HG02678 (cell line): Measurements from ENCODE around the gene CPPED1.

Experiments
- ATAC-seq: cut with Tn5 transposase; IDR thresholded peaks from one replicate; pipeline ENCODE4 v1.9.1; 2021; ENCODE audit warnings: mild to moderate bottlenecking, moderate library complexity; ENCODE audit not compliant: unreplicated experiment

CPPED1 gene

GRCh38 chr16:12742741-12743140 is 60.9 kb downstream of the CPPED1 start:
- no peak for ATAC-seq

DNA sequence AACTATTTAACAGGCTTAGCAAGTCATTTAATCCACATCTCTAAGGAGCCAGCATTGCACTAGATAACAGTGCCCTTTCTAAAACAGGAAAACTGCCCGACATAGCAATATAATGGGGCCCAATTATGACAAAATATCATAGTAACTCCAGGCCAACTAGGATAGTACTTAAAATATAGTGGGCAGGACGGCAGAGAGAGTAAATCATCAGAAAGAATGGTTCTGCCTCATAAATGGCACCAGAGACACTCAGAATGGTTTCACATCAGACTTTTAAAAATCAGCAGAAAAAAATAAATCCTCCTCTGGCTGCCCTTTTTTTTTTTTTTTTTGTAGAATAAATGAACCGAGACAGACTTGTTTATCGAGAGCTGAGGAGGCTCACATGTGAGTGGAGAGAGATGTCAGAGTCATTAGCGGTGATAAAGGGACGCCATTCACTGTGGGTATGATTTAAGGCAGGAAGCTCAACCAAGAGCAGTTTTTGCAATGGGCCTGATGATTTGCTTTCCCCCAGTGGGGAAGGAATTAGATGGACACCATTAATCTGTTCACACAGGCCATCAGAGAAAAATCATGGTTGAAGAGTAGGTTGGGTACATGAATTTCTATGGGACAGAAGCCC is 62.6 kb downstream of the CPPED1 start:
- no peak for ATAC-seq

- ATAC-seq: no peak
Measured at GRCh38 chr16:12739738-12740137, 63.9 kb downstream of the CPPED1 start.

- ATAC-seq: no peak
Measured at GRCh38 chr16:12737563-12737962, 66.1 kb downstream of the CPPED1 start.

- ATAC-seq: no peak
Measured at GRCh38 chr16:12735805-12736204, 67.9 kb downstream of the CPPED1 start.

GRCh38 chr16:12732600-12732999 is 71.1 kb downstream of the CPPED1 start:
- ATAC-seq: no peak

- ATAC-seq: no peak
Measured at GRCh38 chr16:12729448-12729847, 74.2 kb downstream of the CPPED1 start.

- ATAC-seq: no peak
Measured at GRCh38 chr16:12728469-12728868, 75.2 kb downstream of the CPPED1 start.

DNA sequence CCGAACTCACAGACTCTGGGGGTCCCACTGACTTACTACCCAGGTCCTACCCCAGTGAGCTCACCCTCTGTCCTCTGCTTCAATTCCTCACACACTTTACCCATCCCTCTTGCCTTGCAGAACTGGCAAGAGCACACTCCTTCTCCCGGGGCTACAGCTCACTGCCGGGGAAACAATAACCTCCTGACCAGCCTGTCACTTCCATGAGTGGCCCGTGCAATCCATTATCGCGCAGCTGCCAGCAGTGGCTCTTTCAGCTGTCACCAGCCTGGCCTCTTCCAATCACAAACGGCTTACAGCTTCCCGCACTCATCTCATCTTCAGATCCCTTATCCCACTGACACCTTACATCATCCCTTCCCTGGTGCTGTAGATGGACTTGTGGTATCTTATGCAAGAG is 79.5 kb downstream of the CPPED1 start:
- no peak for ATAC-seq

GRCh38 chr16:12723681-12724080 is 80.0 kb downstream of the CPPED1 start:
- no peak for ATAC-seq

DNA sequence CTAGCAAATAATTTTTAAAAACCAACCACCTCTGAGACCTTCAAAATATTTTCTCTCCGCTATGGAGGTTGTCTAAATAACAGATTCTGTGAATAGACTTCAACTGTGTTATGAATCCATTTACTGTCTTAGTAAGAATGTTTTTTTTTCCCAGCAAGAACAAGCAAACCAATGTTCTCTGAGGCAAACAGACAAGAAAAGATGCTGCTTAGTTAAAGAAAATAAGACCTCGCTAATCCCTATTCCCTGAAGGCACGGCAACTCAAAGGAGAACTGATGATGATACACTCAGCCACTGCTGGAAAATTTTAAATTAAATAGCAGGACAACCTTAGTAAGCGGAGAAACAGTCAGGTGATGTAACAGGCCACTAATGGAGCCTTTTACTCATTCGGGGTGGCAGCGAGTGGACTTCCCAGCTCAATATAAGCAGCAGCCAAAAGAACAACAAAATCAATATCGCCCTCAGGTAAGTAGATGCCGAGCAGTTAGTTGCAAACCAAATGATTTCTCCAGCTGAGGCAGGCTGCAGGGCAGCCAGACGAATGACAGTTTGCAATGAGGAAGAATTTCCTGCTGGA is 81.8 kb downstream of the CPPED1 start:
- no peak for ATAC-seq

DNA sequence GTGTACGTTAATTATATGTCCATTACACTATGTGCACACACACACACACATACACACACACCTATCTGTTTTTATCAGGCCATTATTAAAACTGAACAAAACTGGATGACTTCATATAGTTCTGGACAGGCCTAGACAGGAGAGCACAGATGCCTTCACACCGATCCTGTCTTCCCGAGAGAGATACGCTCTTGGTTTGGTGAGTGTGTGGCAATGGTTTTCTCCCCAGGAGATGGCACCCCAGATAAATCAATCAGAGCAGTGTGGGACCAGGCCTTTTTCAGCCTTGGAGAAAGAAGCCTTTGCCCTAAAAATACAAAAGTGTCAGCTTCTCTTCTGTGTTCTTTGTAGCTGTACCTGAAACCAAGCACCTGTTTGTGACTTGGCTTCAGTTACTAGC is 83.7 kb downstream of the CPPED1 start:
- ATAC-seq: no peak

- ATAC-seq: no peak
Measured at GRCh38 chr16:12716658-12717057, 87.0 kb downstream of the CPPED1 start.

- no peak for ATAC-seq
Measured at GRCh38 chr16:12709807-12710206, 93.9 kb downstream of the CPPED1 start.

DNA sequence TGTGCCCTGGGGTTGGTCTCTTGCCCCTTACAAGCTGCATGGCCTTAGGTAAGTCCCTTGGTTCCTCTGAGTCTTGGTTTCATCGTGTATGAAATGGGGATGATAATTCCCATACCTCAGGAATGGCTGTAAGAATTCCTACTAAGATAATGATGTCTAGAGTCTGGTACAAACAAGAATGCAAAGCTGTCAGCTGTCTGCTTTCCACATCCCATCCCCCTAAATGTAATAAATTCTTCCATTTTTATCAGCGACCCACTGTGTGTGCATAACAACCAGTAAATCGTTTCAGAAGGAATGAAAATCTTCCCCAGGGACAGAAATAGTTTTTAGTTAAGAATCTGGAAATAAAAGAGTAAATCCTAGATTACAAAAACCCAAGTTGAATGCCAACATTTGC is 95.4 kb downstream of the CPPED1 start:
- no peak for ATAC-seq

GRCh38 chr16:12706628-12707027 is 97.1 kb downstream of the CPPED1 start:
- no peak for ATAC-seq

DNA sequence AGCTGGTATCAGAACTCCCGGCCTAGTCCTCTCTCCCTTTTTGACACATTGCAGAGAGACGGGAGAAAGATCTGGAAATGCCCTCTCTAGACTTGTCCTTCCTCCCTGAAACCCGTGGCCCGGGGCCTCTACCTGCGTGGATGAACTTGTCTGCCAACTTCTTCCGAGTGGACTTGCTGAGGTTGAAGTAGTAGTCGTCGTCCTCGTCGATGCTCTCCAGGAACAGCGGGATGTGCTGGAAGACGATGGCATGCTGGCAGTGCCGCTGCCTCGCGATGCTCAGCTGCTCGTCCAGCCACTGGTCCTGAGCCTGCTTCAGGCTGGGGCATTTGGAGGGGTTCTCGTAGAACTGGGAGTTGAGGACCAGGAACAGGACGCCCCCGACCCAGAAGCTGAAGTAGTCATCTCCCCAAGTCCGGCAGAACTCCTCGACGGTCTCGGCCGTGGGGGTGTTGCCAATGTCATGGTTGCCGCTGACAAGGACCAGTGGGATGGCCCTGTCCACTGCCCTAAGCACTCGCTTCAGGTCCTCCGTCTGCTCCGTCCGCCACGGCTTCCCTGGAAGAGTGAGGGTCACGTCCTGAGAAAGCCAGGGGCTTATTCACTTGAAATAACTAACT is 99.1 kb downstream of the CPPED1 start:
- ATAC-seq: no peak

DNA sequence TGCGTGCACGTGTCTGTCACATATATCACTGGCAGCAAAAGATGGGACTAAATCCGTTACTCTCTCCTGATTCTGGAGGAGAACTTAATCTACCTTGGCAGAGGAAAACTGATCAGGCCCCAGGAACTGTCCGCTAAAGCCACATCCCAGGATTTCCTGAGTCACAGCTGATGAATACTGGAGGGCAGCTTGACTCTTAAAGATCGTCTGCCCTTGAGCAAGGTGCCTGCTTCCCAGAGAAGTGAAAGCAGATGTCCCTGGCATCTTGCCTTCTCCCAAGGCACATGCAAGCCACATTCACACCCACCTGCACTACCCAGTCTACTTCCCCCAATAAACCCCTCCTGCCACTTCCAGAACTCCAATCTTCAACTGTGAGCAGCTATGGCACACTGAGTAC is 99.8 kb downstream of the CPPED1 start:
- ATAC-seq: no peak

- no peak for ATAC-seq
Measured at GRCh38 chr16:12700161-12700560, 103.5 kb downstream of the CPPED1 start.

- no peak for ATAC-seq
Measured at GRCh38 chr16:12699161-12699560, 104.5 kb downstream of the CPPED1 start.

DNA sequence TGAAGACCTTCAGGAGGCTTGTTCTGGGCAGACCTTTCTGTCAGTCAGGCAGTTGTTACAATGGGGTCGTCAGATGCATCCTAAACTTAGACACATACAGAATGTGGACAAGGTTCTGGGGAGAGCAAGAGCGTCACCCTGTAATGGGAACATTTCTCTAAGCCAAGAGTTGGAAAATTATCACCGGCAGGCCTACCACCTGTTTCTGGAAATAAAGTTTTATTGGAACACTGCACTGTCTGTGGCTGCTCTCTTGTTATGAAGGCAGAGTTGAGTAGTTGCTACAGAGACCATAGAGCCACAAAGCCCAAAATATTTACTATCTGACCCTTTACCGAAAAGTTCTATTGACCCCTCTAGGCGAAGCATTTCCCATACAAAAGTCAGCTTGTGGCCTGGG is 106.2 kb downstream of the CPPED1 start:
- ATAC-seq: no peak

GRCh38 chr16:12695454-12695853 is 108.2 kb downstream of the CPPED1 start:
- no peak for ATAC-seq

DNA sequence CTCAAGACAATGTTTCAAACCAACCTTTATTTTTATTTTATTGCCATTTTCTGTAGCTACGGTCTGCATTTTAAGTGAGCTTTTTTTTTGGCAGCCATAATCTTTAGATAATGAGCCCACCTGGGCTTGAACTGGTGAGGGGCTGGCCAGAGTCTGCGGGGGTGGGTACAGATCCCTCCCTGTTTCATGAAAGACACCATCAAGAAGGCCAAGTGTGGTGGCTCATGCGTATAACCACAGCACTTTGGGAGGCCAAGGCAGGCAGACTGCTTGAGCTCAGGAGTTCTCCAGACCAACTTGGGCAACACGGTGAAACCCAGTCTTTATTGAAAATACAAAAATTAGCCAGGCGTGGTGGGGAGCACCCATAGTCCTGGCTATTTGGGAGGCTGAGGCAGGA is 113.7 kb downstream of the CPPED1 start:
- no peak for ATAC-seq
